IMR-90 (cell line): ENCODE data around the gene PI16. TPM values are rescaled to one million over a fixed set of nuclear protein-coding genes. Genes with fewer than 3 reads are reported as not detected.

ENCODE experiments used
- ATAC-seq: fragments of 200-7000 bp; cut with Tn5 transposase; 2 replicates; pipeline ENCODE4 v1.9.1; 2020; ENCODE audit warnings: low read depth, mild to moderate bottlenecking, moderate library complexity
- BruUV-seq: library from RNA; stranded (reverse); fragments of 400-500 nt; replicated peaks from 2 replicates; lab custom pipeline; 2021; lab: Mats Ljungman, UMichigan
- CTCF ChIA-PET: fragments of 300-600 bp; formaldehyde crosslinking; extraction: SDS; loops from one replicate; lab custom pipeline; 2021; ENCODE audit warnings: antibody characterized with exemption; lab: Yijun Ruan, JAX
- POLR2A ChIA-PET: fragments of 300-600 bp; sonication (Branson Sonifier 250); formaldehyde crosslinking; loops from one replicate; lab custom pipeline; 2022; ENCODE audit warnings: antibody characterized with exemption; ENCODE audit not compliant: unreplicated experiment; lab: Charles Lee
- DNase-seq: peaks from one replicate; pipeline ENCODE4 v3.0.0; 2013
- H2AFZ ChIP-seq: replicated peaks from 2 replicates; pipeline ENCODE3; 2013; ENCODE audit warnings: low read length, mild to moderate bottlenecking; ENCODE audit not compliant: poor library complexity
- H2AK5ac ChIP-seq: 2 replicates; pipeline ENCODE4 v1.6.1; 2013; ENCODE audit warnings: low read depth, low read length, inconsistent platforms
- H2AK9ac ChIP-seq: replicated peaks from 2 replicates; pipeline ENCODE3; 2013; ENCODE audit warnings: mild to moderate bottlenecking, low read depth, low read length, moderate library complexity; ENCODE audit not compliant: poor library complexity
- H2BK120ac ChIP-seq: 2 replicates; pipeline ENCODE4 v1.6.1; 2013; ENCODE audit warnings: low read depth, low read length, inconsistent platforms
- H2BK15ac ChIP-seq: 3 replicates; pipeline ENCODE4 v1.6.1; 2013; ENCODE audit warnings: low read depth, low read length, inconsistent platforms
- H2BK20ac ChIP-seq: 2 replicates; pipeline ENCODE4 v1.6.1; 2013; ENCODE audit warnings: low read depth, mild to moderate bottlenecking, inconsistent platforms, low read length, moderate library complexity
- H2BK5ac ChIP-seq: 2 replicates; pipeline ENCODE4 v1.6.1; 2013; ENCODE audit warnings: mild to moderate bottlenecking, low read depth, low read length, inconsistent platforms; ENCODE audit not compliant: poor library complexity, severe bottlenecking
- H3K14ac ChIP-seq: replicated peaks from 2 replicates; pipeline ENCODE4 v1.6.1; 2013; ENCODE audit warnings: low read depth, low read length, inconsistent platforms
- H3K18ac ChIP-seq: 2 replicates; pipeline ENCODE4 v1.6.1; 2013; ENCODE audit warnings: low read depth, low read length, control low read depth
- H3K23ac ChIP-seq: 2 replicates; pipeline ENCODE4 v1.6.1; 2013; ENCODE audit warnings: low read depth, low read length, inconsistent platforms
- H3K27ac ChIP-seq: 2 replicates; pipeline ENCODE4 v1.5.1; 2013; ENCODE audit warnings: mild to moderate bottlenecking, control low read depth, low read length; ENCODE audit not compliant: insufficient read depth
- H3K27me3 ChIP-seq: 2 replicates; pipeline ENCODE4 v1.6.1; 2013; ENCODE audit warnings: low read length; ENCODE audit not compliant: control insufficient read depth, insufficient read depth
- H3K36me3 ChIP-seq: 2 replicates; pipeline ENCODE4 v1.6.1; 2013; ENCODE audit warnings: low read length, mixed read lengths; ENCODE audit not compliant: control insufficient read depth, insufficient read depth
- H3K4ac ChIP-seq: 2 replicates; pipeline ENCODE4 v1.6.1; 2013; ENCODE audit warnings: low read depth, low read length, inconsistent platforms
- H3K4me1 ChIP-seq: 2 replicates; pipeline ENCODE4 v1.6.1; 2013; ENCODE audit warnings: low read length, mixed read lengths; ENCODE audit not compliant: control insufficient read depth, insufficient read depth
- H3K4me2 ChIP-seq: 2 replicates; pipeline ENCODE4 v1.6.1; 2013; ENCODE audit warnings: low read depth, mild to moderate bottlenecking, control low read depth, low read length, moderate library complexity
- H3K4me3 ChIP-seq: 2 replicates; pipeline ENCODE4 v1.5.1; 2013; ENCODE audit warnings: low read depth, mild to moderate bottlenecking, control low read depth, low read length, moderate library complexity; ENCODE audit not compliant: insufficient read depth
- H3K56ac ChIP-seq: 2 replicates; pipeline ENCODE4 v1.6.1; 2013; ENCODE audit warnings: low read length, inconsistent platforms; ENCODE audit not compliant: insufficient read depth; ENCODE audit errors: extremely low read depth
- H3K79me1 ChIP-seq, 2 experiments: 2 replicates each; pipeline ENCODE4 v1.6.1; 2013; ENCODE audit warnings: low read length in 2 of 2, inconsistent platforms in 1 of 2, low read depth in 1 of 2
- H3K9ac ChIP-seq: 2 replicates; pipeline ENCODE4 v1.6.1; 2013; ENCODE audit warnings: low read depth, low read length, control low read depth
- H3K9me1 ChIP-seq: 2 replicates; pipeline ENCODE4 v1.6.1; 2013; ENCODE audit warnings: low read length, inconsistent platforms; ENCODE audit not compliant: insufficient read depth
- H3K9me3 ChIP-seq: 2 replicates; pipeline ENCODE4 v1.6.1; 2013; ENCODE audit warnings: low read length; ENCODE audit not compliant: control insufficient read depth, insufficient read depth
- H4K20me1 ChIP-seq: 2 replicates; pipeline ENCODE4 v1.6.1; 2013; ENCODE audit warnings: low read length, inconsistent platforms; ENCODE audit not compliant: insufficient read depth
- H4K5ac ChIP-seq: 2 replicates; pipeline ENCODE4 v1.6.1; 2013; ENCODE audit warnings: mild to moderate bottlenecking, low read depth, low read length, control low read depth
- H4K8ac ChIP-seq, 2 experiments: 2 replicates each; pipeline ENCODE4 v1.6.1; 2013; ENCODE audit warnings: low read depth in 2 of 2, low read length in 2 of 2, control low read depth in 1 of 2, inconsistent platforms in 1 of 2
- H4K91ac ChIP-seq: 2 replicates; pipeline ENCODE4 v1.6.1; 2013; ENCODE audit warnings: low read depth, low read length, inconsistent platforms; ENCODE audit not compliant: insufficient read depth
- BHLHE40 ChIP-seq: fragments of 150-350 bp; IDR thresholded peaks from 2 replicates; pipeline ENCODE4 v1.6.1; 2016; ENCODE audit warnings: mild to moderate bottlenecking, low read depth, low read length
- CEBPB ChIP-seq: IDR thresholded peaks from 2 replicates; pipeline ENCODE4 v1.6.1; 2012; ENCODE audit warnings: low read depth, low read length, improper control_type of control experiment
- CHD1 ChIP-seq: IDR thresholded peaks from 2 replicates; pipeline ENCODE4 v1.6.1; 2012; ENCODE audit warnings: low read depth, low read length, improper control_type of control experiment
- CTCF ChIP-seq: conservative IDR thresholded peaks from 2 replicates; pipeline ENCODE4 v1.5.1; 2012; ENCODE audit warnings: mild to moderate bottlenecking, low read depth, low read length, improper control_type of control experiment
- ELK1 ChIP-seq: fragments of 150-350 bp; IDR thresholded peaks from 2 replicates; pipeline ENCODE4 v1.6.1; 2016; ENCODE audit warnings: low read depth, mild to moderate bottlenecking, low read length, moderate library complexity, borderline replicate concordance
- FOS ChIP-seq: fragments of 150-350 bp; IDR thresholded peaks from 2 replicates; pipeline ENCODE4 v1.6.1; 2016; ENCODE audit warnings: low read depth, low read length
- MAFK ChIP-seq: IDR thresholded peaks from 2 replicates; pipeline ENCODE4 v1.6.1; 2012; ENCODE audit warnings: low read depth, low read length, improper control_type of control experiment
- MAZ ChIP-seq: IDR thresholded peaks from 2 replicates; pipeline ENCODE4 v1.6.1; 2012; ENCODE audit warnings: low read depth, mild to moderate bottlenecking, low read length, improper control_type of control experiment, moderate library complexity, borderline replicate concordance
- MXI1 ChIP-seq: IDR thresholded peaks from 2 replicates; pipeline ENCODE4 v1.6.1; 2012; ENCODE audit warnings: low read depth, mild to moderate bottlenecking, low read length, moderate library complexity, borderline replicate concordance
- NFE2L2 ChIP-seq: fragments of 150-350 bp; IDR thresholded peaks from 2 replicates; pipeline ENCODE4 v1.6.1; 2016; ENCODE audit warnings: low read depth, mild to moderate bottlenecking, low read length
- POLR2A ChIP-seq: IDR thresholded peaks from 2 replicates; pipeline ENCODE4 v1.6.1; 2012; ENCODE audit warnings: mild to moderate bottlenecking, low read depth, low read length
- RAD21 ChIP-seq: IDR thresholded peaks from 2 replicates; pipeline ENCODE4 v1.6.1; 2012; ENCODE audit warnings: low read length, improper control_type of control experiment
- RCOR1 ChIP-seq: IDR thresholded peaks from 2 replicates; pipeline ENCODE4 v1.6.1; 2012; ENCODE audit warnings: mild to moderate bottlenecking, low read length, improper control_type of control experiment; ENCODE audit not compliant: insufficient replicate concordance
- RFX5 ChIP-seq: IDR thresholded peaks from 2 replicates; pipeline ENCODE4 v1.8.0; 2012; ENCODE audit warnings: low read depth, mild to moderate bottlenecking, low read length, moderate library complexity
- SMC3 ChIP-seq: fragments of 150-350 bp; IDR thresholded peaks from 2 replicates; pipeline ENCODE4 v1.6.1; 2016; ENCODE audit warnings: low read depth, mild to moderate bottlenecking, antibody characterized with exemption, low read length, moderate library complexity
- USF2 ChIP-seq: fragments of 150-350 bp; IDR thresholded peaks from 2 replicates; pipeline ENCODE4 v1.6.1; 2017; ENCODE audit warnings: mild to moderate bottlenecking, antibody characterized with exemption, low read length, low read depth
- WGBS, 2 experiments: methylation state at CpG; one replicate each; pipeline versions ENCODE4 v1.1.5 to v1.1.7; 2013; ENCODE audit warnings: missing lambda C conversion rate in 2 of 2; ENCODE audit not compliant: insufficient read length in 1 of 2; ENCODE audit errors: extremely low coverage in 2 of 2; 5-methylcytosine and 5-hydroxymethylcytosine counted together
- dilution Hi-C: fragments of 300-500 bp; cut with HindIII; formaldehyde crosslinking; loops from one replicate; pipeline ENCODE4 v1.14.3; 2018; ENCODE audit warnings: low sequenced_read_pairs; ENCODE audit not compliant: unreplicated experiment
- in situ Hi-C: fragments of 300-500 bp; cut with MboI; formaldehyde crosslinking; loops from 3 replicates; pipeline ENCODE4 v1.14.3; 2019; ENCODE audit warnings: low sequenced_read_pairs, inconsistent platforms, mixed read lengths
- intact Hi-C: fragments of 100-400 bp; cut with micrococcal nuclease; formaldehyde crosslinking; loops from 2 replicates; pipeline ENCODE4 v1.10.0; 2022
- polyA plus RNA-seq, 3 experiments: library from polyadenylated mRNA; depleted of rRNA; stranded (reverse); fragments of >200 nt; gene quantifications; 2 replicates each; pipeline ENCODE4 v1.2.3, GENCODE V29; 2012; ENCODE audit warnings: low replicate concordance in 1 of 3
- total RNA-seq: library from RNA; depleted of rRNA; stranded (reverse); fragments of >200 nt; gene quantifications from 2 replicates; pipeline ENCODE4 v1.2.3, GENCODE V29; 2012

PI16 gene
- total and polyA plus RNA-seq, 2 of the 4 experiments (the other 2 are of a cell fraction) = 0.21 TPM; not detected in 1

- no peak for ATAC-seq
- Histone ChIP-seq H3K9ac (no peak overlapping the region), H2BK5ac (no peak overlapping the region), H3K9me1 (no peaks in the 10 kb centered on the region; the same call in 1 of the 2 replicates), H3K27me3 (no peaks in the 10 kb centered on the region), H2BK20ac (no peak overlapping the region), H3K56ac (no peak overlapping the region), H3K18ac (no peak overlapping the region), H4K8ac (no peak overlapping the region), H3K23ac (no peak overlapping the region), H3K4ac (no peak overlapping the region), H2AK5ac (no peak overlapping the region), H2BK15ac (no peak overlapping the region), H4K20me1 (peaks cover 9% of the 10 kb centered on the region), H3K14ac (no peak overlapping the region), H4K91ac (no peak overlapping the region), H3K4me3 (no peak overlapping the region), H3K79me1 (peaks cover 0 to 7% of the 10 kb centered on the region in 2 experiments; a peak in 1 of 4 replicates), H2AFZ (no peak overlapping the region), H3K4me2 (no peak overlapping the region), H3K36me3 (peaks cover 33% of the 10 kb centered on the region), H3K27ac (no peak overlapping the region), H2BK120ac (no peak overlapping the region), H3K4me1 (peaks cover 4% of the 10 kb centered on the region), H2AK9ac (peak overlapping the region; percentile 10), H3K9me3 (no peaks in the 10 kb centered on the region), H4K5ac (no peak overlapping the region)
- dilution Hi-C loops (no loop called here), intact Hi-C loops (no loop called here), in situ Hi-C loops (no loop called here)
- 91% methylated on average over 3 of the region's 4 CpGs; no CpG with 5 or more reads in 1 of the 2 experiments for WGBS, 2 experiments
- CTCF ChIA-PET = no interaction called here
- TF ChIP-seq ELK1 = no peak
- no peak for TF ChIP-seq CHD1
- TF ChIP-seq RCOR1 = no peak
- TF ChIP-seq MAFK = no peak
- TF ChIP-seq MXI1 = no peak
- TF ChIP-seq POLR2A = no peak
- no peak for TF ChIP-seq MAZ
- no peak for TF ChIP-seq USF2
- no peak for TF ChIP-seq FOS
- no peak for TF ChIP-seq NFE2L2
- no peak for TF ChIP-seq CTCF
- no peak for TF ChIP-seq BHLHE40
- TF ChIP-seq RFX5 = no peak
- TF ChIP-seq SMC3 = no peak
- TF ChIP-seq CEBPB = no peak
- no peak for TF ChIP-seq RAD21
- DNase-seq = no peak
- BruUV-seq = no TSS peak
- POLR2A ChIA-PET = no interaction called here
These were observed 10.4 kb downstream of the PI16 start for GRCh38 chr6:36964908-36965307.
